K562 (cell line): ENCODE measurements around the gene NPC1L1. TPM values are rescaled to one million over a fixed set of nuclear protein-coding genes. Genes with fewer than 3 reads are reported as not detected.

Experiments used
- MYNN ChIP-seq, 2 experiments: sonication (generic); formaldehyde crosslinking in 1 of 2; IDR thresholded peaks; 2 replicates each; pipeline versions ENCODE4 v1.5.0 to v1.6.1; 2016 to 2020; ENCODE audit warnings: antibody characterized with exemption in 1 of 2, missing genetic modification reagents in 1 of 2
- NFXL1 ChIP-seq: fragments of 450-650 bp; formaldehyde crosslinking; IDR thresholded peaks from 2 replicates; pipeline ENCODE4 v1.4.0; 2021; ENCODE audit warnings: mild to moderate bottlenecking
- ZSCAN29 ChIP-seq: fragments of 450-650 bp; IDR thresholded peaks from 2 replicates; pipeline ENCODE4 v1.6.1; 2017
- polyA plus RNA-seq, 8 experiments: library from polyadenylated mRNA; depleted of rRNA in 4 of 8; stranded (reverse) in 5 of 8; unstranded in 3 of 8; fragments of >200 nt; fragmentation: Nextera tagmentation in 2 of 8; fragmentation: Illumina TruSeq in 1 of 8; extraction: Ambion mirVana in 2 of 8; extraction: Trizol in 1 of 8; gene quantifications; 2 replicates each; pipeline versions ENCODE4 v1.2.1 to v1.2.3, GENCODE V29; 2011 to 2014; ENCODE audit warnings: inconsistent platforms in 1 of 8, missing spikeins in 1 of 8
- total RNA-seq, 7 experiments: library from RNA; depleted of rRNA in 6 of 7; stranded (reverse); fragments of >200 nt in 6 of 7; fragmentation: Illumina TruSeq in 2 of 7; extraction: Trizol in 2 of 7; gene quantifications; 2 replicates each; pipeline versions ENCODE4 v1.2.1 to v1.2.3, GENCODE V29; 2011 to 2021; ENCODE audit warnings: low replicate concordance in 1 of 7
- TF ChIP-seq, protein P1 (sequence below), 3 experiments: fragments of 200-800 bp in 1 of 3; fragments of 250-450 bp in 1 of 3; fragments of 450-650 bp in 1 of 3; sonication (Bioruptor Pico) in 1 of 3; sonication (Bioruptor generic) in 1 of 3; formaldehyde crosslinking in 1 of 3; IDR thresholded peaks; 2 replicates each; pipeline versions ENCODE4 v1.6.1 to v1.8.0; 2016 to 2022; ENCODE audit warnings: mild to moderate bottlenecking in 2 of 3, missing genetic modification characterization in 2 of 3, missing compliant biosample characterization in 1 of 3, moderate library complexity in 1 of 3
- TF ChIP-seq, protein P2 (sequence below): sonication (generic); formaldehyde crosslinking; IDR thresholded peaks from 2 replicates; pipeline ENCODE4 v1.8.1; 2023; ENCODE audit warnings: missing genetic modification reagents, mild to moderate bottlenecking, borderline replicate concordance

The NPC1L1 gene
- total and polyA plus RNA-seq, 9 of the 15 experiments (the other 6 are each of a cell fraction or from before 2014, with no cell fraction given) = 0.01 to 0.18 (median 0.07) TPM; not detected in 4

DNA sequence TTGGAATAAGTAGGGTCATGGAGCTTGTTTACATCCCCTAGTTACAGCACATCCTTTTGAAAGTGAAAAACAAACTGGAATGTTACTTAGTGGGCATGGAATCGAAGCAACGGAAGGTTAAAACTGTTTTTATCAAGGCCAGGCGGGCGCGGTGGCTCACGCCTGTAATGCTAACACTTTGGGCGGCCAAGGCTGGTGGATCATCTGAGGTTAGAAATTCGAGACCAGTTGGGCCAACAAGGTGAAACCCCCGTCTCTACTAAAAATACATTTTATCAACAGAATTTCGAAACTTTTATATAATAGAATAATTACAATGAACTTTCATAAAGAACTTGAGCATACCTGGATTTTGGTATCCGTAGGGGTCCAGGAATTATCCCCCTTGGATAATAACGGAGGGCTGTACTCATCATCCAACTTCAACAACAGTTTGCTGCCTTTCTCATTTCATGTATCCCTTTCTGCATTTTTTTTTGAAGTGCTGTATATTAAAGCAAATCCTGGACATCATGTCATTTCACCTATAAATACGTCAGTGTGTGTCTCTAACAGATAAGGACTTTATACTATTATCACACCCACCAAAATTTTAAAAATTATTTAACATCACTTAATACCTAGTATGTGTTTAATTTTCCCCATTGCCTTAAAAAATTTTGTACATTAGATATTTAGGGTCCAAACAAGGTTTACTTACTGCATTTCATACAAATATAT lies 42.2 kb upstream of the NPC1L1 start (continued):
- TF ChIP-seq NFXL1 (CRISPR knock-in tag) = no peak
- TF ChIP-seq, protein P1, sequence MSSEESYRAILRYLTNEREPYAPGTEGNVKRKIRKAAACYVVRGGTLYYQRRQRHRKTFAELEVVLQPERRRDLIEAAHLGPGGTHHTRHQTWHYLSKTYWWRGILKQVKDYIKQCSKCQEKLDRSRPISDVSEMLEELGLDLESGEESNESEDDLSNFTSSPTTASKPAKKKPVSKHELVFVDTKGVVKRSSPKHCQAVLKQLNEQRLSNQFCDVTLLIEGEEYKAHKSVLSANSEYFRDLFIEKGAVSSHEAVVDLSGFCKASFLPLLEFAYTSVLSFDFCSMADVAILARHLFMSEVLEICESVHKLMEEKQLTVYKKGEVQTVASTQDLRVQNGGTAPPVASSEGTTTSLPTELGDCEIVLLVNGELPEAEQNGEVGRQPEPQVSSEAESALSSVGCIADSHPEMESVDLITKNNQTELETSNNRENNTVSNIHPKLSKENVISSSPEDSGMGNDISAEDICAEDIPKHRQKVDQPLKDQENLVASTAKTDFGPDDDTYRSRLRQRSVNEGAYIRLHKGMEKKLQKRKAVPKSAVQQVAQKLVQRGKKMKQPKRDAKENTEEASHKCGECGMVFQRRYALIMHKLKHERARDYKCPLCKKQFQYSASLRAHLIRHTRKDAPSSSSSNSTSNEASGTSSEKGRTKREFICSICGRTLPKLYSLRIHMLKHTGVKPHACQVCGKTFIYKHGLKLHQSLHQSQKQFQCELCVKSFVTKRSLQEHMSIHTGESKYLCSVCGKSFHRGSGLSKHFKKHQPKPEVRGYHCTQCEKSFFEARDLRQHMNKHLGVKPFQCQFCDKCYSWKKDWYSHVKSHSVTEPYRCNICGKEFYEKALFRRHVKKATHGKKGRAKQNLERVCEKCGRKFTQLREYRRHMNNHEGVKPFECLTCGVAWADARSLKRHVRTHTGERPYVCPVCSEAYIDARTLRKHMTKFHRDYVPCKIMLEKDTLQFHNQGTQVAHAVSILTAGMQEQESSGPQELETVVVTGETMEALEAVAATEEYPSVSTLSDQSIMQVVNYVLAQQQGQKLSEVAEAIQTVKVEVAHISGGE (CRISPR knock-in tag; IDR thresholded peaks at IDR 0.05) = no peak
- TF ChIP-seq ZSCAN29 = no peak
- TF ChIP-seq, protein P2, sequence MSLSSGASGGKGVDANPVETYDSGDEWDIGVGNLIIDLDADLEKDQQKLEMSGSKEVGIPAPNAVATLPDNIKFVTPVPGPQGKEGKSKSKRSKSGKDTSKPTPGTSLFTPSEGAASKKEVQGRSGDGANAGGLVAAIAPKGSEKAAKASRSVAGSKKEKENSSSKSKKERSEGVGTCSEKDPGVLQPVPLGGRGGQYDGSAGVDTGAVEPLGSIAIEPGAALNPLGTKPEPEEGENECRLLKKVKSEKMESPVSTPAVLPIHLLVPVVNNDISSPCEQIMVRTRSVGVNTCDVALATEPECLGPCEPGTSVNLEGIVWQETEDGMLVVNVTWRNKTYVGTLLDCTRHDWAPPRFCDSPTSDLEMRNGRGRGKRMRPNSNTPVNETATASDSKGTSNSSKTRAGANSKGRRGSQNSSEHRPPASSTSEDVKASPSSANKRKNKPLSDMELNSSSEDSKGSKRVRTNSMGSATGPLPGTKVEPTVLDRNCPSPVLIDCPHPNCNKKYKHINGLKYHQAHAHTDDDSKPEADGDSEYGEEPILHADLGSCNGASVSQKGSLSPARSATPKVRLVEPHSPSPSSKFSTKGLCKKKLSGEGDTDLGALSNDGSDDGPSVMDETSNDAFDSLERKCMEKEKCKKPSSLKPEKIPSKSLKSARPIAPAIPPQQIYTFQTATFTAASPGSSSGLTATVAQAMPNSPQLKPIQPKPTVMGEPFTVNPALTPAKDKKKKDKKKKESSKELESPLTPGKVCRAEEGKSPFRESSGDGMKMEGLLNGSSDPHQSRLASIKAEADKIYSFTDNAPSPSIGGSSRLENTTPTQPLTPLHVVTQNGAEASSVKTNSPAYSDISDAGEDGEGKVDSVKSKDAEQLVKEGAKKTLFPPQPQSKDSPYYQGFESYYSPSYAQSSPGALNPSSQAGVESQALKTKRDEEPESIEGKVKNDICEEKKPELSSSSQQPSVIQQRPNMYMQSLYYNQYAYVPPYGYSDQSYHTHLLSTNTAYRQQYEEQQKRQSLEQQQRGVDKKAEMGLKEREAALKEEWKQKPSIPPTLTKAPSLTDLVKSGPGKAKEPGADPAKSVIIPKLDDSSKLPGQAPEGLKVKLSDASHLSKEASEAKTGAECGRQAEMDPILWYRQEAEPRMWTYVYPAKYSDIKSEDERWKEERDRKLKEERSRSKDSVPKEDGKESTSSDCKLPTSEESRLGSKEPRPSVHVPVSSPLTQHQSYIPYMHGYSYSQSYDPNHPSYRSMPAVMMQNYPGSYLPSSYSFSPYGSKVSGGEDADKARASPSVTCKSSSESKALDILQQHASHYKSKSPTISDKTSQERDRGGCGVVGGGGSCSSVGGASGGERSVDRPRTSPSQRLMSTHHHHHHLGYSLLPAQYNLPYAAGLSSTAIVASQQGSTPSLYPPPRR (CRISPR knock-in tag) = no peak
- no peak for TF ChIP-seq MYNN (IDR thresholded peaks at IDR 0.05)
- no peak for TF ChIP-seq MYNN (CRISPR knock-in tag; IDR thresholded peaks at IDR 0.05)
- TF ChIP-seq, all 486 proteins: peak for 0
